Thyroid gland (tissue), 4 donors: ENCODE results near the gene NPAS2. TPM values are rescaled to one million over a fixed set of nuclear protein-coding genes. Genes with fewer than 3 reads are reported as not detected.

Experiments used
- DNase-seq, 2 donors: peaks; one replicate each; pipeline ENCODE4 v3.0.0-alpha.2; 2019
- H3K27ac ChIP-seq, 3 donors: fragments of 200-600 bp; sonication (generic); 1 replicate in 2 of 3; 2 replicates in 1 of 3; pipeline ENCODE4 v1.5.1; 2016 to 2019; ENCODE audit warnings: mild to moderate bottlenecking in 1 of 3, moderate library complexity in 1 of 3
- H3K27me3 ChIP-seq: fragments of 200-600 bp; sonication (generic); one replicate; pipeline ENCODE4 v1.5.1; 2019
- H3K36me3 ChIP-seq, 2 donors: fragments of 200-600 bp; sonication (generic); one replicate each; pipeline ENCODE4 v1.5.1; 2016 to 2019
- H3K4me1 ChIP-seq, 2 donors: fragments of 200-600 bp; sonication (generic); one replicate each; pipeline ENCODE4 v1.5.1; 2017 to 2019
- H3K4me3 ChIP-seq, 3 donors: fragments of 200-600 bp; sonication (generic); replicated peaks in 1 of 3; 1 replicate in 2 of 3; 2 replicates in 1 of 3; pipeline ENCODE4 v1.5.1; 2016; ENCODE audit warnings: mild to moderate bottlenecking in 1 of 3
- H3K9me3 ChIP-seq: fragments of 200-600 bp; sonication (generic); one replicate; pipeline ENCODE4 v1.5.1; 2017
- CTCF ChIP-seq, 6 experiments: fragments of 200-600 bp in 3 of 6; fragments of 450-650 bp in 3 of 6; sonication (generic) in 3 of 6; IDR thresholded peaks; one replicate each; pipeline ENCODE4 v1.5.1; 2016 to 2019; ENCODE audit warnings: antibody characterized with exemption in 6 of 6, mild to moderate bottlenecking in 2 of 6, inconsistent platforms in 1 of 6, moderate library complexity in 1 of 6
- POLR2A ChIP-seq, 2 donors: fragments of 450-650 bp; IDR thresholded peaks; one replicate each; pipeline ENCODE4 v1.6.1; 2017; ENCODE audit warnings: antibody characterized with exemption in 2 of 2, mild to moderate bottlenecking in 2 of 2, moderate library complexity in 1 of 2
- WGBS, 2 donors: methylation state at CpG; one replicate each; pipeline ENCODE4 v1.1.5; 2017; 5-methylcytosine and 5-hydroxymethylcytosine counted together
- intact Hi-C: fragments of 100-400 bp; cut with DNase I; formaldehyde crosslinking; loops from one replicate; pipeline ENCODE4 v1.15.1; 2023
- total RNA-seq, 4 donors: library from RNA; depleted of rRNA; stranded (reverse); fragments of >200 nt; gene quantifications; one replicate each; pipeline ENCODE4 v1.2.3, GENCODE V29; 2016

Gene NPAS2
- total RNA-seq, 4 donors from 2014 or later, result 12.7 to 22.8 (median 16.1) TPM

- no peak for TF ChIP-seq POLR2A (IDR thresholded peaks at IDR 0.05)
- intact Hi-C loops, result no loop called here
- no peaks in the 10 kb centered on the region for H3K9me3 ChIP-seq
- 40 to 47% methylated on average over 8 of the region's 8 CpGs for WGBS, 2 donors
- H3K4me3 ChIP-seq, result no peak overlapping the region
- peak; percentile 43 to 46 for DNase-seq
- no peaks in the 10 kb centered on the region for H3K4me1 ChIP-seq
- H3K27me3 ChIP-seq, result no peaks in the 10 kb centered on the region
- no peaks in the 10 kb centered on the region for H3K36me3 ChIP-seq
- no peak overlapping the region for H3K27ac ChIP-seq
Measured at GRCh38 chr2:101018934-101019333, 199.0 kb downstream of the NPAS2 start.

GRCh38 chr2:101022221-101022620 lies 202.3 kb downstream of the NPAS2 start:
- intact Hi-C loops, result no loop called here
- no peaks in the 10 kb centered on the region for H3K9me3 ChIP-seq
- no peak overlapping the region for H3K27ac ChIP-seq
- no peaks in the 10 kb centered on the region for H3K4me1 ChIP-seq
- TF ChIP-seq POLR2A (IDR thresholded peaks at IDR 0.05), result no peak
- TF ChIP-seq CTCF (IDR thresholded peaks at IDR 0.05), result no peak
- no peaks in the 10 kb centered on the region for H3K36me3 ChIP-seq
- WGBS, 2 donors, result 93 to 95% methylated on average over 16 of the region's 16 CpGs
- H3K27me3 ChIP-seq, result no peaks in the 10 kb centered on the region
- H3K4me3 ChIP-seq, result no peak overlapping the region
- DNase-seq, result no peak

GRCh38 chr2:101023327-101024107 lies 203.6 kb downstream of the NPAS2 start:
- no peak overlapping the region for H3K4me3 ChIP-seq
- no peaks in the 10 kb centered on the region for H3K9me3 ChIP-seq
- 98 to 99% methylated on average over 6 of the region's 6 CpGs for WGBS, 2 donors
- TF ChIP-seq CTCF (IDR thresholded peaks at IDR 0.05) (no peak), POLR2A (IDR thresholded peaks at IDR 0.05) (no peak)
- no peak for DNase-seq
- H3K27ac ChIP-seq, result no peak overlapping the region
- no peaks in the 10 kb centered on the region for H3K4me1 ChIP-seq
- no peaks in the 10 kb centered on the region for H3K36me3 ChIP-seq
- no peaks in the 10 kb centered on the region for H3K27me3 ChIP-seq
- intact Hi-C loops, result no loop called here

- no peaks in the 10 kb centered on the region for H3K36me3 ChIP-seq
- H3K9me3 ChIP-seq, result no peaks in the 10 kb centered on the region
- TF ChIP-seq POLR2A (IDR thresholded peaks at IDR 0.05), result no peak
- TF ChIP-seq CTCF (IDR thresholded peaks at IDR 0.05), result no peak
- H3K4me3 ChIP-seq, result no peak overlapping the region
- DNase-seq, result no peak
- no peaks in the 10 kb centered on the region for H3K27me3 ChIP-seq
- no peaks in the 10 kb centered on the region for H3K4me1 ChIP-seq
- intact Hi-C loops, result no loop called here
- 68 to 74% methylated on average over 6 of the region's 6 CpGs for WGBS, 2 donors
- no peak overlapping the region for H3K27ac ChIP-seq
Measured at GRCh38 chr2:101025561-101025960, 205.6 kb downstream of the NPAS2 start.

- no peak overlapping the region for H3K4me3 ChIP-seq
- TF ChIP-seq CTCF (IDR thresholded peaks at IDR 0.05) (no peak), POLR2A (IDR thresholded peaks at IDR 0.05) (no peak)
- intact Hi-C loops, result no loop called here
- WGBS, 2 donors, result 82 to 83% methylated on average over 9 of the region's 9 CpGs
- no peaks in the 10 kb centered on the region for H3K4me1 ChIP-seq
- no peaks in the 10 kb centered on the region for H3K27me3 ChIP-seq
- H3K36me3 ChIP-seq, result no peaks in the 10 kb centered on the region
- H3K27ac ChIP-seq, result no peak overlapping the region
- no peak for DNase-seq
- H3K9me3 ChIP-seq, result no peaks in the 10 kb centered on the region
Measured at GRCh38 chr2:101026253-101026701, 206.3 kb downstream of the NPAS2 start.
